ENCODE measurements around the gene C1QL4. TPM values are rescaled to one million over a fixed set of nuclear protein-coding genes. Genes with fewer than 3 reads are reported as not detected.
"Not testable (repeated sequence)": the region's sequence is repeated elsewhere in the genome, so short reads cannot be mapped to it uniquely, and the experiment has no call there.

C1QL4 gene
- polyA plus RNA-seq, 2 donors: not detected

DNA sequence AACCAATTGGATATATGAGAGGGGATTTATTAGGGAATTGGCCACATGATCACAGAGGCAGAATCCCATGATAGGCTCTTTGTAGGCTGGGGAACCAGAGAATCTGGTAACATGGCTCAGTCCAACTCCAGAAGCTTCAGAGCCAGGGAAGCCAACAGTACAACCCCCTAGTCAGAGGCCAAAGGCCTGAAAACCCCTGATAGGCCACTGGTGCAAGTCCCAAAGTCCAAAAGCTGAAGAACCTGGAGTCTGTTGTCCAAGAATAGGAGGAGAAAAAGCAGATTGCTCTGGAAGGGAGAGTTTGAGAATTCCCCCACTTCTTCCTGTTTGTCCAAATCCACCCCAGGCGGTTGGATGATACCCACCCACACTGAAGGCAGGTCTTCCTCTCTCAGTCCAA, 22.2 kb downstream of the C1QL4 start:
- no peaks in the 10 kb centered on the region for H3K36me3 ChIP-seq (ENCODE audit: control insufficient read depth in 2 of 2, insufficient read depth in 2 of 2, low read length in 1 of 2)
- H3K4me3 ChIP-seq (ENCODE audit: low read depth in 1 of 2, low read length in 2 of 2): no peak overlapping the region
- 82 to 100% methylated on average over 1 of the region's 1 CpG for WGBS, 2 donors
- no peaks in the 10 kb centered on the region for H3K4me1 ChIP-seq (ENCODE audit: control insufficient read depth in 2 of 2, insufficient read depth in 2 of 2, low read length in 1 of 2)
- no peaks in the 10 kb centered on the region for H3K9me3 ChIP-seq (ENCODE audit: control insufficient read depth in 2 of 2, insufficient read depth in 1 of 2, low read depth in 1 of 2, low read length in 1 of 2)
- H3K27me3 ChIP-seq (ENCODE audit: control insufficient read depth in 1 of 2, insufficient read depth in 2 of 2, low read length in 2 of 2): no peaks in the 10 kb centered on the region
- no peak overlapping the region for H3K27ac ChIP-seq (ENCODE audit: low read depth in 2 of 2, low read length in 1 of 2)

GRCh38 chr12:49310451-49311000, 26.5 kb downstream of the C1QL4 start:
- not testable (repeated sequence) for H3K27ac ChIP-seq (ENCODE audit: low read depth in 2 of 2, low read length in 1 of 2); H3K4me1 ChIP-seq (ENCODE audit: control insufficient read depth in 2 of 2, insufficient read depth in 2 of 2, low read length in 1 of 2); H3K4me3 ChIP-seq (ENCODE audit: low read depth in 1 of 2, low read length in 2 of 2); H3K36me3 ChIP-seq (ENCODE audit: control insufficient read depth in 2 of 2, insufficient read depth in 2 of 2, low read length in 1 of 2); H3K27me3 ChIP-seq (ENCODE audit: control insufficient read depth in 1 of 2, insufficient read depth in 2 of 2, low read length in 2 of 2); H3K9me3 ChIP-seq (ENCODE audit: control insufficient read depth in 2 of 2, insufficient read depth in 1 of 2, low read depth in 1 of 2, low read length in 1 of 2)
- 58 to 63% methylated on average over 2 of the region's 3 CpGs for WGBS, 2 donors

DNA sequence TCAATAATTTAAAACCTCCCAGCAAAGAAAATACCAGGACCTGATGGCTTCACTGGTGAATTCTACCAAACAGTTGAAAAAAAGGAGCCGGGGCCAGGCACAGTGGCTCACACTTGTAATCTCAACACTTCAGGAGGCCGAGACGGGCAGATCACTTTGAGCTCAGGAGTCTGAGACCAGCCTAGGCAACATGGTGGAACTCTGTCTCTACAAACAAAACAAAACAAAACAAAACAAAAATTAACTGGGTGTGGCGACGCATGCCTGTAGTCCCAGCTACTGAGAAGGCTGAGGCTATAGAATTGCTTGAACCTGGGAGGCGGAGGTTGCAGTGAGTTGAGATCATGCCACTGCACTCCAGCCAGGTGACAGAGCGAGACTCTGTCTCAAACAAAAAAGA, 27.6 kb downstream of the C1QL4 start:
- H3K4me1 ChIP-seq (ENCODE audit: control insufficient read depth in 2 of 2, insufficient read depth in 2 of 2, low read length in 1 of 2): no peaks in the 10 kb centered on the region
- H3K4me3 ChIP-seq (ENCODE audit: low read depth in 1 of 2, low read length in 2 of 2): no peak overlapping the region
- no peaks in the 10 kb centered on the region for H3K36me3 ChIP-seq (ENCODE audit: control insufficient read depth in 2 of 2, insufficient read depth in 2 of 2, low read length in 1 of 2)
- 82 to 88% methylated on average over 7 of the region's 7 CpGs for WGBS, 2 donors
- H3K27me3 ChIP-seq (ENCODE audit: control insufficient read depth in 1 of 2, insufficient read depth in 2 of 2, low read length in 2 of 2): no peaks in the 10 kb centered on the region
- H3K9me3 ChIP-seq (ENCODE audit: control insufficient read depth in 2 of 2, insufficient read depth in 1 of 2, low read depth in 1 of 2, low read length in 1 of 2): no peaks in the 10 kb centered on the region
- no peak overlapping the region for H3K27ac ChIP-seq (ENCODE audit: low read depth in 2 of 2, low read length in 1 of 2)

GRCh38 chr12:49305762-49306510, 31.1 kb downstream of the C1QL4 start:
- H3K4me3 ChIP-seq (ENCODE audit: low read depth in 1 of 2, low read length in 2 of 2): no peak overlapping the region
- no peaks in the 10 kb centered on the region for H3K4me1 ChIP-seq (ENCODE audit: control insufficient read depth in 2 of 2, insufficient read depth in 2 of 2, low read length in 1 of 2)
- no peak overlapping the region for H3K27ac ChIP-seq (ENCODE audit: low read depth in 2 of 2, low read length in 1 of 2)
- WGBS, 2 donors: 73 to 78% methylated on average over 6 of the region's 6 CpGs
- H3K27me3 ChIP-seq (ENCODE audit: control insufficient read depth in 1 of 2, insufficient read depth in 2 of 2, low read length in 2 of 2): no peaks in the 10 kb centered on the region
- no peaks in the 10 kb centered on the region for H3K9me3 ChIP-seq (ENCODE audit: control insufficient read depth in 2 of 2, insufficient read depth in 1 of 2, low read depth in 1 of 2, low read length in 1 of 2)
- no peaks in the 10 kb centered on the region for H3K36me3 ChIP-seq (ENCODE audit: control insufficient read depth in 2 of 2, insufficient read depth in 2 of 2, low read length in 1 of 2)

GRCh38 chr12:49304161-49304560, 32.8 kb downstream of the C1QL4 start:
- Histone ChIP-seq H3K9me3 (ENCODE audit: control insufficient read depth in 2 of 2, insufficient read depth in 1 of 2, low read depth in 1 of 2, low read length in 1 of 2) (no peaks in the 10 kb centered on the region), H3K27ac (ENCODE audit: low read depth in 2 of 2, low read length in 1 of 2) (no peak overlapping the region), H3K27me3 (ENCODE audit: control insufficient read depth in 1 of 2, insufficient read depth in 2 of 2, low read length in 2 of 2) (no peaks in the 10 kb centered on the region), H3K4me1 (ENCODE audit: control insufficient read depth in 2 of 2, insufficient read depth in 2 of 2, low read length in 1 of 2) (no peaks in the 10 kb centered on the region), H3K4me3 (ENCODE audit: low read depth in 1 of 2, low read length in 2 of 2) (no peak overlapping the region), H3K36me3 (ENCODE audit: control insufficient read depth in 2 of 2, insufficient read depth in 2 of 2, low read length in 1 of 2) (no peaks in the 10 kb centered on the region)
- 72 to 74% methylated on average over 2 of the region's 2 CpGs for WGBS, 2 donors

DNA sequence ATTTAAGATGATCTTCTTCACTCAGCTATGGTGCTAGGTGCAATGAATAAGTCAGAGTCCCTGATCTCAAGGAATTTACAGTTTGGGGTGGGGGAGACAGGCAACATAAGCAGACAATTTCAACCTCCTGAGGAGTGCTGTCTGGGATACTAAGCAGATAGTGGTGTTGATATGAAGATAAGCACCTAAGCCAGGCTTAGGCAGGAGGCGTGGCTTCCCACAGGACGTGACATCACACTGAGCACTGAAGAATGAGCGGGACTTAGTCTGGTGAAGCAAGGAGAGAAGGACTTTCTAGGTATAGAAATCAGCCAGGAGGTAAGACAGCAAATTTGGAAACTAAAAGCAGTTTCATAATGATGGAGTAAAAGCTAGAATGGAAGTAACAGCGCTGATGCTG, 35.2 kb downstream of the C1QL4 start:
- Histone ChIP-seq H3K4me3 (ENCODE audit: low read depth in 1 of 2, low read length in 2 of 2) (no peak overlapping the region), H3K9me3 (ENCODE audit: control insufficient read depth in 2 of 2, insufficient read depth in 1 of 2, low read depth in 1 of 2, low read length in 1 of 2) (peaks cover 0 to 5% of the 10 kb centered on the region in 2 donors), H3K27me3 (ENCODE audit: control insufficient read depth in 1 of 2, insufficient read depth in 2 of 2, low read length in 2 of 2) (peaks cover 0 to 16% of the 10 kb centered on the region in 2 donors), H3K27ac (ENCODE audit: low read depth in 2 of 2, low read length in 1 of 2) (no peak overlapping the region), H3K36me3 (ENCODE audit: control insufficient read depth in 2 of 2, insufficient read depth in 2 of 2, low read length in 1 of 2) (no peaks in the 10 kb centered on the region), H3K4me1 (ENCODE audit: control insufficient read depth in 2 of 2, insufficient read depth in 2 of 2, low read length in 1 of 2) (peaks cover 0 to 6% of the 10 kb centered on the region in 2 donors)
- 65 to 81% methylated on average over 4 of the region's 4 CpGs for WGBS, 2 donors

- Histone ChIP-seq H3K4me1 (ENCODE audit: control insufficient read depth in 2 of 2, insufficient read depth in 2 of 2, low read length in 1 of 2) (peaks cover 0 to 29% of the 10 kb centered on the region in 2 donors), H3K27ac (ENCODE audit: low read depth in 2 of 2, low read length in 1 of 2) (no peak overlapping the region), H3K36me3 (ENCODE audit: control insufficient read depth in 2 of 2, insufficient read depth in 2 of 2, low read length in 1 of 2) (no peaks in the 10 kb centered on the region), H3K27me3 (ENCODE audit: control insufficient read depth in 1 of 2, insufficient read depth in 2 of 2, low read length in 2 of 2) (peaks cover 0 to 27% of the 10 kb centered on the region in 2 donors), H3K4me3 (ENCODE audit: low read depth in 1 of 2, low read length in 2 of 2) (no peak overlapping the region), H3K9me3 (ENCODE audit: control insufficient read depth in 2 of 2, insufficient read depth in 1 of 2, low read depth in 1 of 2, low read length in 1 of 2) (peaks cover 0 to 5% of the 10 kb centered on the region in 2 donors)
- 49 to 52% methylated on average over 6 of the region's 6 CpGs for WGBS, 2 donors
Measured at GRCh38 chr12:49298160-49298559, 38.8 kb downstream of the C1QL4 start.

GRCh38 chr12:49297695-49298060, 39.3 kb downstream of the C1QL4 start:
- Histone ChIP-seq H3K9me3 (ENCODE audit: control insufficient read depth in 2 of 2, insufficient read depth in 1 of 2, low read depth in 1 of 2, low read length in 1 of 2) (peaks cover 0 to 5% of the 10 kb centered on the region in 2 donors), H3K27me3 (ENCODE audit: control insufficient read depth in 1 of 2, insufficient read depth in 2 of 2, low read length in 2 of 2) (peaks cover 0 to 27% of the 10 kb centered on the region in 2 donors), H3K4me1 (ENCODE audit: control insufficient read depth in 2 of 2, insufficient read depth in 2 of 2, low read length in 1 of 2) (peaks cover 0 to 33% of the 10 kb centered on the region in 2 donors), H3K36me3 (ENCODE audit: control insufficient read depth in 2 of 2, insufficient read depth in 2 of 2, low read length in 1 of 2) (no peaks in the 10 kb centered on the region), H3K27ac (ENCODE audit: low read depth in 2 of 2, low read length in 1 of 2) (no peak overlapping the region), H3K4me3 (ENCODE audit: low read depth in 1 of 2, low read length in 2 of 2) (no peak overlapping the region)
- WGBS, 2 donors: 23 to 29% methylated on average over 8 of the region's 8 CpGs

GRCh38 chr12:49296836-49297694, 39.9 kb downstream of the C1QL4 start:
- H3K27me3 ChIP-seq (ENCODE audit: control insufficient read depth in 1 of 2, insufficient read depth in 2 of 2, low read length in 2 of 2): peaks cover 0 to 27% of the 10 kb centered on the region in 2 donors
- no peak overlapping the region for H3K27ac ChIP-seq (ENCODE audit: low read depth in 2 of 2, low read length in 1 of 2)
- H3K4me1 ChIP-seq (ENCODE audit: control insufficient read depth in 2 of 2, insufficient read depth in 2 of 2, low read length in 1 of 2): peaks cover 0 to 33% of the 10 kb centered on the region in 2 donors
- H3K9me3 ChIP-seq (ENCODE audit: control insufficient read depth in 2 of 2, insufficient read depth in 1 of 2, low read depth in 1 of 2, low read length in 1 of 2): peaks cover 0 to 5% of the 10 kb centered on the region in 2 donors
- WGBS, 2 donors: 4 to 5% methylated on average over 68 to 77 of the region's 77 CpGs
- H3K36me3 ChIP-seq (ENCODE audit: control insufficient read depth in 2 of 2, insufficient read depth in 2 of 2, low read length in 1 of 2): no peaks in the 10 kb centered on the region
- peak overlapping the region; percentile 2 to 34 for H3K4me3 ChIP-seq (ENCODE audit: low read depth in 1 of 2, low read length in 2 of 2)
